GM20000 (cell line): Measurements from ENCODE around the gene RPL36.

Experiments used
- DNase-seq: peaks from one replicate; pipeline ENCODE4 v3.0.0; 2012; ENCODE audit warnings: low spot score
- CTCF ChIP-seq: IDR thresholded peaks from 2 replicates; pipeline ENCODE4 v1.5.1; 2012; ENCODE audit warnings: mild to moderate bottlenecking, control low read depth; ENCODE audit errors: extremely low read depth, missing control alignments

Gene RPL36

GRCh38 chr19:5691822-5692722, 2.0 kb downstream of the RPL36 start:
- DNase-seq = no peak

GRCh38 chr19:5692723-5693194, 2.7 kb downstream of the RPL36 start:
- no peak for DNase-seq
- no peak for TF ChIP-seq CTCF

More at GRCh38 chr19:5691822-5692722, 2.0 kb downstream of the RPL36 start:
- TF ChIP-seq CTCF = no peak

GRCh38 chr19:5693195-5694166, 3.4 kb downstream of the RPL36 start:
- DNase-seq = no peak

DNA sequence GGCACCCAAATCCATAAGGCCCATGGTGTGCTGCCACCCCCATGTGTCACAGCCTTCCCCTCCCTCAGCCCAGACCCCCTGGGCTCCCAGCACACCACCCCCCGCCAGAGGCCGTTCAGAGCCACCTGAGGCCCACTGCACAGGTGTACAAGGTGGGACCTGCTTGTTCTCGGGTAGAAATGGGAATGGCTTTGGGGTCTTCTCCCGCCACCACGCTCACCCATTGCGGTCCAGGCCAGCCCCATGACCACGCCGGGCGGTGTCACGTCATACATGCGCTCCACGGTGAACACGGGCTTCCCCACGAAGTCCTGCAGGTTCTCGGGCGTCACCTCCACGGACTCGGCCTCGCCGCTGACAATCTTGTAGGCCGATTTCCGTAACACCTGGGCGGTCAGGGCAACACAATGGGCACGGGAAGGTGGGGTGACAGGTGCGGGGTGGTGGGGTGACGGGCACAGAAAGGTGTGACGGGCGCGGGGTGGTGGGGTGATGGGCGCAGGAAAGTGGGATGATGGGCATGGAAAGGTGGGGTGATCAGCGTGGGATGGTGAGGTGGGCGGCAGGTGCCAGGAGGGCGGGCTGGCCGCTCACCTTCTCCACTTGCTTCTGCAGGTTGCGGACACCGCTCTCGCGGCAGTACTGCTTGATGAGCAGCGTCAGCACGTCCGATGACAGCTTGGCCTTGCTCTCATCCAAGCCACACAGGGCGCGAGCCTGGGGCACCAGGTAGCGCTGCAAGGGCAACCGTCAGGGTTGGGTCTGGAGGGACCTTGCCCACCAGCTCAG, 4.3 kb downstream of the RPL36 start:
- DNase-seq = no peak
- no peak for TF ChIP-seq CTCF

More at GRCh38 chr19:5693195-5694166, 3.4 kb downstream of the RPL36 start:
- TF ChIP-seq CTCF = no peak

GRCh38 chr19:5694956-5695648, 5.0 kb downstream of the RPL36 start:
- TF ChIP-seq CTCF = no peak

GRCh38 chr19:5695649-5696195, 5.6 kb downstream of the RPL36 start:
- DNase-seq = no peak
- TF ChIP-seq CTCF = no peak

More at GRCh38 chr19:5694956-5695648, 5.0 kb downstream of the RPL36 start:
- DNase-seq = no peak
